ENCODE measurements around the gene SLC35B2. TPM values are rescaled to one million over a fixed set of nuclear protein-coding genes. Genes with fewer than 3 reads are reported as not detected.

The SLC35B2 gene
- total RNA-seq, 1 experiment from 2014 or later, result 30.0 TPM

DNA sequence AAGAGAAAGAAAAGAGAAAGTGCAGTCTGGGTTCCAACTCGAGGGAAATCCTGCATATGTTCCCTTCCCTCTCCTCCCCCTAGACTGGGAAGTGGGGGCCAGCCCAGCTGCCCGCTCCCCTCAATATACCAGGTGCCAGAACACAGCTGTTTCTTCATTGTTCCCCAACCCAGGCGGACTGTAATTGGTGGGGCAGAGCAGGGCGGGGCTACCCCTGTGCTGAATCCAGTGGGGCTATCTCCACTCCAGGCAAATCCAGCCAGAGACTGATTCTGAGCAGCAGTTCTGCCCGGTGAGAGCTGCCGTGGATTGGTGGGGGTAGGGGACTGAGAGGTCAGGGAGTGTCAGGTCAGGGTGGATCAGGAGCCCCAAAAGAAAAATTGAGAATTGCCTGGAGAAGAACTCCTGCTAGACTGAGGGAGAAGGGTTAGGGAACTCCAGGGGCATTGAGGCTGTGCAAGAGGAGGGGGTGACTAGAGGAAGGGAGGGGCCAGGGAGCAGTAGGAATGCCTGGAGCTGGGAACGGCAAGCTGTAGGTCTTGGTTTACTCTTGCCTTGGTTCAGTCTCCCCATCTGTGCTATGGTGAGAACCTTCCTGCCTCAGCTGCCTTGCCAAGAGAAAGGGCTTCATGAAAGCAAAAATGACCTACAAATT lies 40.5 kb downstream of the SLC35B2 start, which contains the start of gene MYMX:
TSS of gene MYMX (plus strand) at position 250 of the 655 bp plus-strand sequence. CDS start 546 bp downstream, outside the sequence.
- Histone ChIP-seq H3K9ac (ENCODE audit: low read length) (no peak within 1 kb of the TSS), H3K27me3 (ENCODE audit: low read length) (no peaks in the 10 kb centered on the region), H2AFZ (ENCODE audit: low read length) (no peak within 1 kb of the TSS), H4K20me1 (ENCODE audit: insufficient read depth, low read depth, low read length) (peaks cover 4% of the 10 kb centered on the region; the same call in 1 of the 2 replicates), H3K4me1 (ENCODE audit: low read length) (peaks cover 28% of the 10 kb centered on the region), H3K9me2 (replicated peaks; ENCODE audit: insufficient read depth, low read length) (no peaks in the 10 kb centered on the region), H3K36me3 (ENCODE audit: insufficient read depth, low read length) (no peaks in the 10 kb centered on the region), H3K9me3 (ENCODE audit: low read length) (no peaks in the 10 kb centered on the region), H3K4me2 (ENCODE audit: low read depth, low read length, poor library complexity, severe bottlenecking) (no peak within 1 kb of the TSS), H3K27ac (ENCODE audit: low read length) (no peak within 1 kb of the TSS), H3K4me3 (ENCODE audit: low read length) (no peak within 1 kb of the TSS), H3K79me2 (ENCODE audit: low read length) (no peaks in the 10 kb centered on the region)
- no peak for DNase-seq

DNA sequence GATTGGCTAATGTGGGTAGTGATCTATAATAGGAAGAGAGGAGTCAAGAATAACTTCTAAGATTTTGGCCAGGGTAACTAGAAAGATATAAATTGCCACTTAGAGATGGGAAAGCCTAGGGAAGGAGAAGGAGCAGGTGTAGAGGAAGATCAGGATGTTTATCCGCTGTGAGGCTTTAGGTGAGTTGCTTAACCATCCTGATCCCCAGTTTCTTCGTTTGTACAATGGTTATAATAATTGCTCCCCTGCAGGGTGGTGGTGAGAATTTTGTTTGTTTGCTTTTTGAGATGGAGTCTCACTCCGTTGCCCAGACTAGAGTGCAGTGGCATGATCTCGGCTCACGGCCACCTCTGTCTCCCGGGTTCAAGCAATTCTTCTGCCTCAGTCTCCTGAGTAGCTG lies 43.0 kb downstream of the SLC35B2 start:
- Histone ChIP-seq H2AFZ (ENCODE audit: low read length) (no peak overlapping the region), H3K9me2 (replicated peaks; ENCODE audit: insufficient read depth, low read length) (no peaks in the 10 kb centered on the region), H3K4me3 (ENCODE audit: low read length) (no peak overlapping the region), H3K9ac (ENCODE audit: low read length) (no peak overlapping the region), H3K27me3 (ENCODE audit: low read length) (no peaks in the 10 kb centered on the region), H3K4me2 (ENCODE audit: low read depth, low read length, poor library complexity, severe bottlenecking) (no peak overlapping the region), H3K27ac (ENCODE audit: low read length) (no peak overlapping the region), H3K79me2 (ENCODE audit: low read length) (no peaks in the 10 kb centered on the region), H3K4me1 (ENCODE audit: low read length) (peaks cover 14% of the 10 kb centered on the region), H3K36me3 (ENCODE audit: insufficient read depth, low read length) (no peaks in the 10 kb centered on the region), H3K9me3 (ENCODE audit: low read length) (no peaks in the 10 kb centered on the region), H4K20me1 (ENCODE audit: insufficient read depth, low read depth, low read length) (peaks cover 4% of the 10 kb centered on the region; the same call in 1 of the 2 replicates)
- no peak for DNase-seq

DNA sequence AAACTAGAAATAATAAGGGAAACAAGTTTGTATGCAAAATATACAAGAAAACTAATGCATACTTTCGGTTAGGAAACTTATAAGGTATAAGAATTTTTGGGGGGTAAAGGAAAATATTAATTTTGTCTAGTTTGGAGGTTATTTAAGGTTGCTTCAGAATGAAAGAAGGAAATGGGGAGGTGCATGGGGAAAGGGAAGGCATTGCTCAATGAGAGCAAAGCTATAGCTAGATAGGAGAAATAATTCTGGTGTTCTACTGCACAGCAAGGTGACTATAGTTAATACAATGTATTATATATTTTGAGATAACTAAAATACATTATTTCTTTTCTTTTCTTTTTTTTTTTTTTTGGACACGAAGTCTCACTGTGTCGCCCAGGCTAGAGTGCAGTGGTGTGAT lies 46.0 kb downstream of the SLC35B2 start:
- H3K4me2 ChIP-seq (ENCODE audit: low read depth, low read length, poor library complexity, severe bottlenecking), result no peak overlapping the region
- no peak for DNase-seq
- H3K4me1 ChIP-seq (ENCODE audit: low read length), result no peaks in the 10 kb centered on the region
- H3K9me2 ChIP-seq (replicated peaks; ENCODE audit: insufficient read depth, low read length), result no peaks in the 10 kb centered on the region
- H3K9ac ChIP-seq (ENCODE audit: low read length), result no peak overlapping the region
- H3K36me3 ChIP-seq (ENCODE audit: insufficient read depth, low read length), result no peaks in the 10 kb centered on the region
- H3K79me2 ChIP-seq (ENCODE audit: low read length), result no peaks in the 10 kb centered on the region
- H3K9me3 ChIP-seq (ENCODE audit: low read length), result no peaks in the 10 kb centered on the region
- H3K4me3 ChIP-seq (ENCODE audit: low read length), result no peak overlapping the region
- no peaks in the 10 kb centered on the region for H4K20me1 ChIP-seq (ENCODE audit: insufficient read depth, low read depth, low read length)
- no peak overlapping the region for H3K27ac ChIP-seq (ENCODE audit: low read length)
- H2AFZ ChIP-seq (ENCODE audit: low read length), result no peak overlapping the region
- no peaks in the 10 kb centered on the region for H3K27me3 ChIP-seq (ENCODE audit: low read length)

DNA sequence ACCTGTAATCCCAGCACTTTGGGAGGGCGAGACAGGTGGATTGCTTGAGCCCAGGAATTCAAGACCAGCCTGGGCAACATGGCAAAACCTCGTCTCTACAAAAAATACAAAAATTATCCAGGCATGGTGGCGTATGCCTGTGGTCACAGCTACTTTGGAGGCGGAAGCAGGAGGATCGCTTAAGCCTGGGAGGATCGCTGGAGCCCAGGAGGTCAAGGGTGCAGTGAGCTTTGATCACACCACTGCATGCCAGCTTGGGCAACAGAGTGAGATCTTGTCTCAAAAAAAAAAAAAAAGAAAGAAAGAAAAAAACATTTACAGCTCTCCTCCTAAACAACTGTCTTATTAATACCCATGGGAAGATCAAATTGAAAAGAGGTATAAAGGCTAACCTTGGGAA lies 49.4 kb downstream of the SLC35B2 start:
- no peak for DNase-seq
- no peak overlapping the region for H3K9ac ChIP-seq (ENCODE audit: low read length)
- H3K79me2 ChIP-seq (ENCODE audit: low read length), result no peaks in the 10 kb centered on the region
- H3K9me3 ChIP-seq (ENCODE audit: low read length), result no peaks in the 10 kb centered on the region
- no peaks in the 10 kb centered on the region for H3K36me3 ChIP-seq (ENCODE audit: insufficient read depth, low read length)
- H4K20me1 ChIP-seq (ENCODE audit: insufficient read depth, low read depth, low read length), result no peaks in the 10 kb centered on the region
- no peak overlapping the region for H2AFZ ChIP-seq (ENCODE audit: low read length)
- H3K27ac ChIP-seq (ENCODE audit: low read length), result no peak overlapping the region
- H3K4me2 ChIP-seq (ENCODE audit: low read depth, low read length, poor library complexity, severe bottlenecking), result no peak overlapping the region
- no peaks in the 10 kb centered on the region for H3K4me1 ChIP-seq (ENCODE audit: low read length)
- no peaks in the 10 kb centered on the region for H3K27me3 ChIP-seq (ENCODE audit: low read length)
- no peak overlapping the region for H3K4me3 ChIP-seq (ENCODE audit: low read length)
- H3K9me2 ChIP-seq (replicated peaks; ENCODE audit: insufficient read depth, low read length), result no peaks in the 10 kb centered on the region

Small RNA genes lying within 50 kb of the gene (small RNA-seq; reads per million reads assigned to genes)
- gene RN7SL811P, result not detected

Other genes starting within 250 kb of the SLC35B2 start
- gene MRPL14, start 130.1 kb downstream of the SLC35B2 start, total RNA-seq (2014; rRNA removed; shearing (Covaris generic); ENCODE audit: low replicate concordance), result 80.1 and 82.9 TPM in 2 replicates
- 4.5 and 9.1 TPM in 2 replicates for gene TMEM63B, start 130.0 kb downstream of the SLC35B2 start, total RNA-seq (2014; rRNA removed; shearing (Covaris generic); ENCODE audit: low replicate concordance)
- gene CAPN11, start 98.7 kb downstream of the SLC35B2 start, total RNA-seq (2014; rRNA removed; shearing (Covaris generic); ENCODE audit: low replicate concordance), result not detected in 2 replicates
- gene MYMX, start 40.6 kb downstream of the SLC35B2 start, total RNA-seq (2014; rRNA removed; shearing (Covaris generic); ENCODE audit: low replicate concordance), result not detected in 2 replicates
- 26.9 and 29.3 TPM in 2 replicates for gene SLC29A1, start 33.9 kb downstream of the SLC35B2 start, total RNA-seq (2014; rRNA removed; shearing (Covaris generic); ENCODE audit: low replicate concordance)
- 474 and 539 TPM in 2 replicates for gene HSP90AB1, start 10.4 kb downstream of the SLC35B2 start, total RNA-seq (2014; rRNA removed; shearing (Covaris generic); ENCODE audit: low replicate concordance)
- 22.2 and 26.1 TPM in 2 replicates for gene NFKBIE, start 8.0 kb upstream of the SLC35B2 start, total RNA-seq (2014; rRNA removed; shearing (Covaris generic); ENCODE audit: low replicate concordance)
- 0.04 and 0.18 TPM in 2 replicates for gene TMEM151B, start 12.9 kb upstream of the SLC35B2 start, total RNA-seq (2014; rRNA removed; shearing (Covaris generic); ENCODE audit: low replicate concordance)
- 6.1 and 19.6 TPM in 2 replicates for gene AARS2, start 55.8 kb upstream of the SLC35B2 start, total RNA-seq (2014; rRNA removed; shearing (Covaris generic); ENCODE audit: low replicate concordance)
- not detected in 2 replicates for gene SPATS1, start 85.1 kb upstream of the SLC35B2 start, total RNA-seq (2014; rRNA removed; shearing (Covaris generic); ENCODE audit: low replicate concordance)
- gene CDC5L, start 130.2 kb upstream of the SLC35B2 start, total RNA-seq (2014; rRNA removed; shearing (Covaris generic); ENCODE audit: low replicate concordance), result 15.3 and 19.1 TPM in 2 replicates

Measured in Karpas-422 (cell line).